H9 (cell line): ENCODE measurements around the gene SCCPDH. TPM values are rescaled to one million over a fixed set of nuclear protein-coding genes. Genes with fewer than 3 reads are reported as not detected.

Experiments
- DNase-seq: peaks from one replicate; pipeline ENCODE4 v3.0.0-alpha.2; 2017
- H2AFZ ChIP-seq: one replicate; pipeline ENCODE4 v1.6.1; 2013; ENCODE audit warnings: mild to moderate bottlenecking, low read length, control low read depth, moderate library complexity
- H2AK5ac ChIP-seq: 2 replicates; pipeline ENCODE4 v1.6.1; 2013; ENCODE audit warnings: low read length, control low read depth, mixed read lengths; ENCODE audit not compliant: insufficient read length
- H2BK120ac ChIP-seq: one replicate; pipeline ENCODE4 v1.6.1; 2013; ENCODE audit warnings: low read depth, mild to moderate bottlenecking, low read length, control low read depth, inconsistent platforms; ENCODE audit not compliant: poor library complexity, severe bottlenecking
- H2BK12ac ChIP-seq: 2 replicates; pipeline ENCODE4 v1.6.1; 2013; ENCODE audit warnings: low read length, control low read depth, mixed read lengths, low read depth; ENCODE audit not compliant: insufficient read length
- H2BK15ac ChIP-seq: 2 replicates; pipeline ENCODE4 v1.6.1; 2013; ENCODE audit warnings: low read depth, low read length, control low read depth
- H2BK20ac ChIP-seq: one replicate; pipeline ENCODE4 v1.6.1; 2013; ENCODE audit warnings: low read depth, mild to moderate bottlenecking, low read length, control low read depth, inconsistent platforms; ENCODE audit not compliant: poor library complexity, severe bottlenecking
- H2BK5ac ChIP-seq: 2 replicates; pipeline ENCODE4 v1.6.1; 2013; ENCODE audit warnings: low read length, control low read depth, mixed read lengths; ENCODE audit not compliant: insufficient read length
- H3K14ac ChIP-seq: 2 replicates; pipeline ENCODE4 v1.6.1; 2013; ENCODE audit warnings: low read length, control low read depth; ENCODE audit not compliant: insufficient read depth
- H3K18ac ChIP-seq: 2 replicates; pipeline ENCODE4 v1.6.1; 2013; ENCODE audit warnings: low read depth, mild to moderate bottlenecking, mixed read lengths, low read length, control low read depth; ENCODE audit not compliant: insufficient read length
- H3K23ac ChIP-seq: 2 replicates; pipeline ENCODE4 v1.6.1; 2013; ENCODE audit warnings: low read length, control low read depth, mixed read lengths, low read depth; ENCODE audit not compliant: insufficient read length
- H3K23me2 ChIP-seq: 2 replicates; pipeline ENCODE4 v1.6.1; 2013; ENCODE audit warnings: low read depth, mild to moderate bottlenecking, mixed read lengths, low read length, control low read depth; ENCODE audit not compliant: insufficient read length, poor library complexity, severe bottlenecking
- H3K27ac ChIP-seq: 2 replicates; pipeline ENCODE4 v1.5.1; 2013; ENCODE audit warnings: low read length, control low read depth, mixed read lengths, low read depth; ENCODE audit not compliant: insufficient read length
- H3K27me3 ChIP-seq: 2 replicates; pipeline ENCODE4 v1.6.1; 2013; ENCODE audit warnings: low read length, control low read depth, inconsistent platforms; ENCODE audit not compliant: insufficient read depth
- H3K4ac ChIP-seq: 2 replicates; pipeline ENCODE4 v1.6.1; 2013; ENCODE audit warnings: low read depth, mild to moderate bottlenecking, control low read depth, inconsistent platforms, low read length, moderate library complexity
- H3K4me1 ChIP-seq: 2 replicates; pipeline ENCODE4 v1.6.1; 2013; ENCODE audit warnings: low read length, control low read depth, inconsistent platforms; ENCODE audit not compliant: insufficient read depth
- H3K4me2 ChIP-seq: 2 replicates; pipeline ENCODE4 v1.6.1; 2013; ENCODE audit warnings: low read length, control low read depth, mixed read lengths; ENCODE audit not compliant: insufficient read length, insufficient read depth
- H3K56ac ChIP-seq: 2 replicates; pipeline ENCODE4 v1.6.1; 2013; ENCODE audit warnings: low read depth, mild to moderate bottlenecking, mixed read lengths, low read length, control low read depth; ENCODE audit not compliant: insufficient read length
- H3K79me1 ChIP-seq: 2 replicates; pipeline ENCODE4 v1.6.1; 2013; ENCODE audit warnings: low read depth, mild to moderate bottlenecking, moderate library complexity, low read length, control low read depth, inconsistent platforms; ENCODE audit not compliant: insufficient read depth, poor library complexity, severe bottlenecking
- H3K79me2 ChIP-seq: 2 replicates; pipeline ENCODE4 v1.6.1; 2013; ENCODE audit warnings: low read length, control low read depth, inconsistent platforms; ENCODE audit not compliant: insufficient read depth
- H3K9ac ChIP-seq: 2 replicates; pipeline ENCODE4 v1.6.1; 2013; ENCODE audit warnings: low read length, control low read depth, mixed read lengths; ENCODE audit not compliant: insufficient read length; ENCODE audit errors: extremely low read depth
- H3K9me3 ChIP-seq: one replicate; pipeline ENCODE4 v1.6.1; 2013; ENCODE audit warnings: low read depth, low read length, inconsistent platforms; ENCODE audit not compliant: control insufficient read depth
- H3T11ph ChIP-seq: one replicate; pipeline ENCODE4 v1.6.1; 2013; ENCODE audit warnings: mild to moderate bottlenecking, low read length, control low read depth, inconsistent platforms
- H4K20me1 ChIP-seq: one replicate; pipeline ENCODE4 v1.6.1; 2013; ENCODE audit not compliant: control insufficient read depth, insufficient read length, insufficient read depth
- H4K5ac ChIP-seq: 2 replicates; pipeline ENCODE4 v1.6.1; 2013; ENCODE audit warnings: low read depth, mild to moderate bottlenecking, mixed read lengths, low read length, control low read depth; ENCODE audit not compliant: insufficient read length
- H4K8ac ChIP-seq: replicated peaks from 2 replicates; pipeline ENCODE4 v1.6.1; 2013; ENCODE audit warnings: low read length, control low read depth, mixed read lengths, low read depth; ENCODE audit not compliant: insufficient read length
- H4K91ac ChIP-seq: 2 replicates; pipeline ENCODE4 v1.6.1; 2013; ENCODE audit warnings: low read depth, mild to moderate bottlenecking, moderate library complexity, mixed read lengths, low read length, control low read depth; ENCODE audit not compliant: insufficient read length
- H3K27ac Mint-ChIP-seq, 3 experiments: 2 replicates in 2 of 3; 3 replicates in 1 of 3; pipeline ENCODE4 v1.8.0; 2020 to 2021; ENCODE audit warnings: mixed read lengths in 3 of 3, mild to moderate bottlenecking in 1 of 3, moderate library complexity in 1 of 3
- H3K27me3 Mint-ChIP-seq: 2 replicates; pipeline ENCODE4 v1.8.0; 2021; ENCODE audit warnings: low read depth, mild to moderate bottlenecking, moderate library complexity, mixed read lengths
- H3K36me3 Mint-ChIP-seq, 3 experiments: 2 replicates in 2 of 3; 3 replicates in 1 of 3; pipeline ENCODE4 v1.8.0; 2020 to 2021; ENCODE audit warnings: low read depth in 3 of 3, mixed read lengths in 3 of 3; ENCODE audit not compliant: insufficient read depth in 1 of 3
- H3K4me1 Mint-ChIP-seq, 2 experiments: 2 replicates each; pipeline ENCODE4 v1.8.0; 2020; ENCODE audit warnings: mixed read lengths in 2 of 2
- H3K4me3 Mint-ChIP-seq, 2 experiments: 2 replicates in 1 of 2; 3 replicates in 1 of 2; pipeline ENCODE4 v1.8.0; 2020 to 2021; ENCODE audit warnings: mild to moderate bottlenecking in 2 of 2, mixed read lengths in 2 of 2, moderate library complexity in 1 of 2
- H3K9me3 Mint-ChIP-seq, 2 experiments: 2 replicates in 1 of 2; 3 replicates in 1 of 2; pipeline ENCODE4 v1.8.0; 2020; ENCODE audit warnings: mild to moderate bottlenecking in 2 of 2, mixed read lengths in 2 of 2, moderate library complexity in 1 of 2
- WGBS: extraction: QIAGEN DNeasy Blood & Tissue Kit; methylation state at CpG from one replicate; pipeline ENCODE4 v1.1.7; 2013; ENCODE audit warnings: missing lambda C conversion rate, low lambda C conversion rate, mixed read lengths; ENCODE audit not compliant: insufficient read length; ENCODE audit errors: extremely low coverage; 5-methylcytosine and 5-hydroxymethylcytosine counted together
- total RNA-seq: library from RNA; stranded (reverse); gene quantifications from 2 replicates; pipeline ENCODE4 v1.2.1, GENCODE V29; 2021
- TF ChIP-seq, protein P1 (sequence below): fragments of 200-600 bp; sonication (generic); conservative IDR thresholded peaks from 3 replicates; pipeline ENCODE4 v1.8.0; 2021; ENCODE audit warnings: antibody characterized with exemption, mild to moderate bottlenecking

The SCCPDH gene
- total RNA-seq, 1 experiment from 2014 or later: 20.7 TPM

DNA sequence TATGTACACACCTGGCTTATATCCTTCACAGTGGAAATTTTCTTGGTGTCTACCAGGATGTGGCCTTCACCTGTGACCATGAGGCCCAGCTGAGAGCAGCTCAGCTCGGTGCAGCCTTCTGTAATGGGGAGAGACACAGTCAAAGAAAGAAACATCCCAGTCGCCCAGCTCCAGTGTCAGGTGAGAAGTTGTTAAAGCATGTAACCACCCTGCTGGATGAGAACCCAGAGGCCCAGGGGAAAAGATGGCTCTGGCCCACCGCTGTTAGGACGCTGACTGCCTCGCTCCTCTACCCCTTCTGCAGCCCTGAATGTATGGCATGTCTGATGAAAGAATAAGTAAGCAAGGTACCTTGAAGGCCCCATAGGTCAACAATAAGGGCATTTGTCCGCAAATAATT, 52.7 kb downstream of the SCCPDH start:
- H3K4ac ChIP-seq: no peak overlapping the region
- H3K18ac ChIP-seq: no peak overlapping the region
- H3K27ac Mint-ChIP-seq: no peak overlapping the region
- H3K23ac ChIP-seq: no peak overlapping the region
- WGBS: no CpG with 5 or more reads among the region's 6 CpGs
- no peaks in the 10 kb centered on the region for H3K79me1 ChIP-seq
- H3K9ac ChIP-seq: no peak overlapping the region
- H3K14ac ChIP-seq: no peak overlapping the region
- peaks cover 0 to 8% (median 4%) of the 10 kb centered on the region in 3 experiments; a peak in 4 of 7 replicates for H3K36me3 Mint-ChIP-seq
- H3K4me1 ChIP-seq: no peaks in the 10 kb centered on the region
- H4K8ac ChIP-seq: no peak overlapping the region
- no peak for DNase-seq
- H2BK5ac ChIP-seq: no peak overlapping the region
- H2AFZ ChIP-seq: no peak overlapping the region
- H3K9me3 ChIP-seq: no peaks in the 10 kb centered on the region
- H2BK15ac ChIP-seq: no peak overlapping the region
- no peak overlapping the region for H4K91ac ChIP-seq
- no peak overlapping the region for H3K4me2 ChIP-seq
- no peaks in the 10 kb centered on the region for H3K27me3 ChIP-seq
- H4K20me1 ChIP-seq: no peaks in the 10 kb centered on the region
- TF ChIP-seq, protein P1, sequence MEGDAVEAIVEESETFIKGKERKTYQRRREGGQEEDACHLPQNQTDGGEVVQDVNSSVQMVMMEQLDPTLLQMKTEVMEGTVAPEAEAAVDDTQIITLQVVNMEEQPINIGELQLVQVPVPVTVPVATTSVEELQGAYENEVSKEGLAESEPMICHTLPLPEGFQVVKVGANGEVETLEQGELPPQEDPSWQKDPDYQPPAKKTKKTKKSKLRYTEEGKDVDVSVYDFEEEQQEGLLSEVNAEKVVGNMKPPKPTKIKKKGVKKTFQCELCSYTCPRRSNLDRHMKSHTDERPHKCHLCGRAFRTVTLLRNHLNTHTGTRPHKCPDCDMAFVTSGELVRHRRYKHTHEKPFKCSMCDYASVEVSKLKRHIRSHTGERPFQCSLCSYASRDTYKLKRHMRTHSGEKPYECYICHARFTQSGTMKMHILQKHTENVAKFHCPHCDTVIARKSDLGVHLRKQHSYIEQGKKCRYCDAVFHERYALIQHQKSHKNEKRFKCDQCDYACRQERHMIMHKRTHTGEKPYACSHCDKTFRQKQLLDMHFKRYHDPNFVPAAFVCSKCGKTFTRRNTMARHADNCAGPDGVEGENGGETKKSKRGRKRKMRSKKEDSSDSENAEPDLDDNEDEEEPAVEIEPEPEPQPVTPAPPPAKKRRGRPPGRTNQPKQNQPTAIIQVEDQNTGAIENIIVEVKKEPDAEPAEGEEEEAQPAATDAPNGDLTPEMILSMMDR: no peak
- H3T11ph ChIP-seq: no peak overlapping the region
- no peak overlapping the region for H2BK120ac ChIP-seq
- H2AK5ac ChIP-seq: no peak overlapping the region
- no peak overlapping the region for H3K27ac ChIP-seq
- no peak overlapping the region for H2BK20ac ChIP-seq
- no peak overlapping the region for H3K56ac ChIP-seq
- peaks cover 2% of the 10 kb centered on the region; the same call in 1 of the 2 replicates for H3K27me3 Mint-ChIP-seq
- no peaks in the 10 kb centered on the region for H3K23me2 ChIP-seq
- H3K9me3 Mint-ChIP-seq: no peaks in the 10 kb centered on the region
- H4K5ac ChIP-seq: no peak overlapping the region
- peaks cover 0 to 7% of the 10 kb centered on the region in 2 experiments; a peak in 3 of 4 replicates for H3K4me1 Mint-ChIP-seq
- H3K79me2 ChIP-seq: no peaks in the 10 kb centered on the region
- H2BK12ac ChIP-seq: no peak overlapping the region
- no peak overlapping the region for H3K4me3 Mint-ChIP-seq
